Spleen (tissue), 11 donors: ENCODE data around the gene ITPK1. TPM values are rescaled to one million over a fixed set of nuclear protein-coding genes. Genes with fewer than 3 reads are reported as not detected.

ENCODE experiments used
- DNase-seq: peaks from one replicate; pipeline ENCODE4 v3.0.0-alpha.2; 2020
- H3K27ac ChIP-seq, 8 donors: fragments of 200-600 bp; sonication (generic) in 7 of 8; 1 replicate in 4 of 8; 2 replicates in 4 of 8; pipeline versions ENCODE4 v1.5.0 to v1.8.0; 2016 to 2021; ENCODE audit warnings: inconsistent platforms in 4 of 8, mild to moderate bottlenecking in 4 of 8, moderate library complexity in 1 of 8
- H3K27me3 ChIP-seq, 7 donors: fragments of 200-600 bp; sonication (generic) in 6 of 7; replicated peaks in 1 of 7; 1 replicate in 4 of 7; 2 replicates in 3 of 7; pipeline versions ENCODE4 v1.5.0 to v1.8.0; 2016 to 2021; ENCODE audit warnings: inconsistent platforms in 3 of 7, mild to moderate bottlenecking in 1 of 7
- H3K36me3 ChIP-seq, 6 donors: fragments of 200-600 bp; sonication (generic) in 5 of 6; 1 replicate in 4 of 6; 2 replicates in 2 of 6; pipeline versions ENCODE4 v1.5.0 to v1.8.0; 2016 to 2021; ENCODE audit warnings: inconsistent platforms in 2 of 6
- H3K4me1 ChIP-seq, 6 donors: fragments of 200-600 bp; sonication (generic) in 5 of 6; 1 replicate in 3 of 6; 2 replicates in 3 of 6; pipeline versions ENCODE4 v1.5.0 to v1.8.0; 2016 to 2021; ENCODE audit warnings: inconsistent platforms in 3 of 6
- H3K4me3 ChIP-seq, 8 donors: fragments of 200-600 bp; sonication (generic) in 7 of 8; 1 replicate in 4 of 8; 2 replicates in 4 of 8; pipeline versions ENCODE4 v1.5.0 to v1.8.0; 2016 to 2021; ENCODE audit warnings: inconsistent platforms in 4 of 8, mild to moderate bottlenecking in 4 of 8, moderate library complexity in 2 of 8
- H3K9me3 ChIP-seq, 8 donors: fragments of 200-600 bp; sonication (generic) in 7 of 8; 1 replicate in 4 of 8; 2 replicates in 4 of 8; pipeline versions ENCODE4 v1.5.0 to v1.8.0; 2016 to 2021; ENCODE audit warnings: inconsistent platforms in 4 of 8
- POLR2A ChIP-seq, 3 donors: fragments of 450-650 bp; IDR thresholded peaks; one replicate each; pipeline ENCODE4 v1.5.1; 2017; ENCODE audit warnings: antibody characterized with exemption in 3 of 3, mild to moderate bottlenecking in 1 of 3
- POLR2AphosphoS5 ChIP-seq, 3 donors: sonication (generic); formaldehyde crosslinking; IDR thresholded peaks; one replicate each; pipeline ENCODE4 v1.5.1; 2017; ENCODE audit warnings: antibody characterized with exemption in 3 of 3
- WGBS, 5 donors: extraction: QIAGEN DNeasy Blood & Tissue Kit in 3 of 5; methylation state at CpG; one replicate each; pipeline versions ENCODE4 v1.1.5 to v1.1.7; 2013 to 2018; 5-methylcytosine and 5-hydroxymethylcytosine counted together
- intact Hi-C: fragments of 100-400 bp; cut with DNase I; formaldehyde crosslinking; loops from one replicate; pipeline ENCODE4 v1.15.0; 2023; ENCODE audit warnings: low total_unique reads
- polyA plus RNA-seq, 3 donors: library from polyadenylated mRNA; stranded (reverse); fragments of 200-250 nt; gene quantifications; one replicate each; pipeline ENCODE4 v1.2.1, GENCODE V29; 2013
- total RNA-seq, 7 donors: library from RNA; depleted of rRNA in 3 of 7; stranded (reverse); fragments of >200 nt in 3 of 7; fragmentation: NEBNext Ultra II Directional in 4 of 7; extraction: Animal tissue kit (Norgen Biotek cat#: 25700) in 4 of 7; gene quantifications; one replicate each; pipeline versions ENCODE4 v1.1.0 to v1.2.1, GENCODE V29; 2016 to 2021
- TF ChIP-seq, protein P1 (sequence below), 11 experiments: fragments of 200-600 bp in 7 of 11; fragments of 450-650 bp in 4 of 11; sonication (generic) in 4 of 11; IDR thresholded peaks in 8 of 11; conservative IDR thresholded peaks in 3 of 11; 1 replicate in 7 of 11; 2 replicates in 4 of 11; pipeline versions ENCODE4 v1.4.0 to v1.8.0; 2016 to 2021; ENCODE audit warnings: antibody characterized with exemption in 11 of 11, inconsistent platforms in 4 of 11, mild to moderate bottlenecking in 1 of 11
- donor health status: healthy with polysubstance abuse.
- donor health status: DM: no; HTN: no; CAD: no; lungs with moderate emphysema.
- donor health status: DM: no; HTN: no; CAD: no.
- donor health status: Bipolar disorder and iron deficiency.
- donor health status: healthy.
- donor health status: DM: no; HTN: no; CAD: no.
- donor health status: DM: yes; HTN: yes; CAD: no.

ITPK1 gene
- total and polyA plus RNA-seq, 10 donors, result 22.9 to 123 (median 68.0) TPM

DNA sequence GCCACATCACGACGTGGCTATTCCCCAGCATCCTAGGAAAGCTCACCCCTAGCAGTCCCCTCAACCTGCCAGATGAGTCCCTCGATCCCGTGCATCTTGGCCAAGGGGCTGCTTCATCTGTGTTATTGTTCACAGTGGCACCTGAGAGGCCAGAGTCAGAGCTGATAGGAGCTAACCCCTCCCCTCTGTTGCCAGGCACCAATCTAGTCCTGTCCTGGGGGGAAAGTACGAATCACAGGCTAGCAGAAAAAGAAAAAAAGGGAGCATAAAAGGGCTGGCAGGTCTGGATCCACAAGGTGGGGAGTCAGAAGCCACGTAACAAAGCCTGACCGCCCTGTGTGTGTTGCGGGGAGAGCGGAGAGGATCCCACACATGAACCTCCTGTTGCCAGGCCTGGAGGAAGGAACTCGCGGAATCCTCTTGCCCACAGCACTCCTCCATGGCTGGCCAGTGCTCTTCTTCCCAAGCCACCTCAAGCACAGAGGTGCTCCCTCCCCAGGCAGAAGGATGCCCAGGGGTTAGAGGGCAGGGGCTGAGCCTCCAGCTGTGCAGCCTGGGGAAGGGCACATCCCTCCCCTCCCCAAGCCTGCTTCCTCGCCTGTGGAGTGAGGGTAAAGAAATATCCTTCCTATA lies 91.8 kb downstream of the ITPK1 start:
- Histone ChIP-seq H3K27me3 (no peaks in the 10 kb centered on the region), H3K4me3 (no peak overlapping the region), H3K36me3 (peaks cover 0 to 20% (median 0%) of the 10 kb centered on the region in 6 donors), H3K9me3 (no peaks in the 10 kb centered on the region), H3K4me1 (peaks cover 0 to 21% (median 3%) of the 10 kb centered on the region in 6 donors), H3K27ac (no peak overlapping the region)
- DNase-seq, result no peak
- 85 to 93% (median 90%) methylated on average over 12 of the region's 12 CpGs for WGBS, 5 donors
- intact Hi-C loops, result no loop called here
- TF ChIP-seq, protein P1, sequence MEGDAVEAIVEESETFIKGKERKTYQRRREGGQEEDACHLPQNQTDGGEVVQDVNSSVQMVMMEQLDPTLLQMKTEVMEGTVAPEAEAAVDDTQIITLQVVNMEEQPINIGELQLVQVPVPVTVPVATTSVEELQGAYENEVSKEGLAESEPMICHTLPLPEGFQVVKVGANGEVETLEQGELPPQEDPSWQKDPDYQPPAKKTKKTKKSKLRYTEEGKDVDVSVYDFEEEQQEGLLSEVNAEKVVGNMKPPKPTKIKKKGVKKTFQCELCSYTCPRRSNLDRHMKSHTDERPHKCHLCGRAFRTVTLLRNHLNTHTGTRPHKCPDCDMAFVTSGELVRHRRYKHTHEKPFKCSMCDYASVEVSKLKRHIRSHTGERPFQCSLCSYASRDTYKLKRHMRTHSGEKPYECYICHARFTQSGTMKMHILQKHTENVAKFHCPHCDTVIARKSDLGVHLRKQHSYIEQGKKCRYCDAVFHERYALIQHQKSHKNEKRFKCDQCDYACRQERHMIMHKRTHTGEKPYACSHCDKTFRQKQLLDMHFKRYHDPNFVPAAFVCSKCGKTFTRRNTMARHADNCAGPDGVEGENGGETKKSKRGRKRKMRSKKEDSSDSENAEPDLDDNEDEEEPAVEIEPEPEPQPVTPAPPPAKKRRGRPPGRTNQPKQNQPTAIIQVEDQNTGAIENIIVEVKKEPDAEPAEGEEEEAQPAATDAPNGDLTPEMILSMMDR (IDR thresholded peaks at IDR 0.05 in 8 of 11, conservative IDR thresholded peaks at IDR 0.05 in 3 of 11), result no peak
- TF ChIP-seq POLR2AphosphoS5 (IDR thresholded peaks at IDR 0.05) (no peak), POLR2A (IDR thresholded peaks at IDR 0.05) (no peak)

DNA sequence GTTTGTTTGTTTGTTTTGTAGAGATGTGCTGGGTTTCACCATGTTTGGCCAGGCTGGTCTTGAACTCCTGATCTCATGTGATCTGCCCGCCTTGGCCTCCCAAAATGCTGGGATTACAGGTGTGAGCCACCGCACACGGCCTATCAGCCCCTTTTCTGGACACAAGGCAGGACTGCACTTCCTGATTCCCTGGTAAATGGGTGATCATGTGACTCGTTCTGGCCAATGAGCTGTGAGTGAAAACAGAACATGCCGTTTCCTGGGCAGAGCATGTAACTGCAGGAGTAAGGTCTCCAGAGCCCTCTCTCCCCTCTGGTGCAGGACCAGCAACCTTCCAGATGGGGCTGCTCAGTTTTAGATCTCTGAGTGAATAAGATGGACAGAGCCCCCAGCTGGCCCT lies 92.7 kb downstream of the ITPK1 start:
- 86 to 89% (median 88%) methylated on average over 4 to 5 of the region's 5 CpGs for WGBS, 5 donors
- Histone ChIP-seq H3K36me3 (peaks cover 0 to 16% (median 0%) of the 10 kb centered on the region in 6 donors), H3K9me3 (no peaks in the 10 kb centered on the region), H3K27ac (no peak overlapping the region), H3K4me3 (no peak overlapping the region), H3K4me1 (peaks cover 0 to 26% (median 7%) of the 10 kb centered on the region in 6 donors), H3K27me3 (no peaks in the 10 kb centered on the region)
- DNase-seq, result no peak
- intact Hi-C loops, result no loop called here
- no peak for TF ChIP-seq POLR2A (IDR thresholded peaks at IDR 0.05)
- TF ChIP-seq POLR2AphosphoS5 (IDR thresholded peaks at IDR 0.05), result no peak
- TF ChIP-seq, protein P1 (IDR thresholded peaks at IDR 0.05 in 8 of 11, conservative IDR thresholded peaks at IDR 0.05 in 3 of 11), result no peak

DNA sequence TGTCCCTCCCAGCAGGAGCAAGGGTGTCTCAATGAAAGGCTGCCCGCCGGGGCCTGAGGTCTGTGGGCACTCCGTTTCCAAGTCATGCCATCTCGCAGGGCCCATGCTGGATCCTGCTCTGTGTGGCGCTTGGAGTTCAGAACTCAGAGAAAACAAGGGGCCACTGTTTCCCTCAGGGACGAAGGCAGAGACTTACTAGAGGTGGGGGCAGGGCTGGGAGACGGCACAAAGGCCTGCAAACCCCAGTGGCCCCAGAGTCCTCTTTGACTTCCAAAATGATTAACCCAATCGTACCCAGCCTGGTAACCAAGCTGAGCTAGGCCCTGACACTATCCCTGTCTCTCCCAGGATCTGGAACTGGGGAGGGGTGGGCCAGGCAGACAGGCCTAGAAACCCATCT lies 95.8 kb downstream of the ITPK1 start:
- no peak overlapping the region for H3K27ac ChIP-seq
- TF ChIP-seq POLR2A (IDR thresholded peaks at IDR 0.05), result no peak
- TF ChIP-seq, protein P1 (IDR thresholded peaks at IDR 0.05 in 8 of 11, conservative IDR thresholded peaks at IDR 0.05 in 3 of 11), result no peak
- TF ChIP-seq POLR2AphosphoS5 (IDR thresholded peaks at IDR 0.05), result no peak
- 87 to 91% (median 90%) methylated on average over 8 of the region's 8 CpGs for WGBS, 5 donors
- intact Hi-C loops, result no loop called here
- no peaks in the 10 kb centered on the region for H3K27me3 ChIP-seq
- no peak overlapping the region for H3K4me3 ChIP-seq
- no peak for DNase-seq
- no peaks in the 10 kb centered on the region for H3K9me3 ChIP-seq
- H3K36me3 ChIP-seq, result peaks cover 0 to 30% (median 13%) of the 10 kb centered on the region in 6 donors
- peaks cover 0 to 56% (median 21%) of the 10 kb centered on the region in 6 donors for H3K4me1 ChIP-seq

DNA sequence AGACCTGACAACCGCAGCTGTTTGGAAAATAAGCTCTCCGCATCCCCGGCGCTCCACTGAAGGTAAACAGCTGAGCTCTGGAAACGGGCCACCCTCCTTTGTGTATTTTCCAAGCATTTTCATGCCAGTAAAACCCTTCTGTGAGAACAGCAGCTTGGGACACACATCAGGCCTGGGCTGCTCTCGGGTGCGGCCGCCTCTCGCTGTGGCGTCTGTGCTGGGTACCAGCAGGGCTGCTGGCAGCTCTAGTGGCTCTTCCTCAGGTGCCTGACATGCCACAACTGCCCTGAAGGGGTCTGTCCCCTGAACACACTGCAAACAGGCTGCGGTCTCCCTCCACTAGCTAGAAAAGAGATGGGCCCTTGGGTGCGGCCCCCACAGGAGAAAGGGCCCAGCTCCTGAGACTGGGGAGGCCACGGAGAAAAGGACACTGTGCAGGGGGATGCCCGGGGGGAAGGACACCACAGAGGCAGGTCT lies 96.3 kb downstream of the ITPK1 start:
- Histone ChIP-seq H3K36me3 (peaks cover 0 to 30% (median 14%) of the 10 kb centered on the region in 6 donors), H3K4me3 (no peak overlapping the region), H3K27ac (no peak overlapping the region), H3K27me3 (no peaks in the 10 kb centered on the region), H3K9me3 (no peaks in the 10 kb centered on the region), H3K4me1 (peaks cover 0 to 62% (median 26%) of the 10 kb centered on the region in 6 donors)
- intact Hi-C loops, result no loop called here
- DNase-seq, result no peak
- TF ChIP-seq, protein P1 (IDR thresholded peaks at IDR 0.05 in 8 of 11, conservative IDR thresholded peaks at IDR 0.05 in 3 of 11), result no peak
- no peak for TF ChIP-seq POLR2AphosphoS5 (IDR thresholded peaks at IDR 0.05)
- no peak for TF ChIP-seq POLR2A (IDR thresholded peaks at IDR 0.05)
- WGBS, 5 donors, result 88 to 96% (median 93%) methylated on average over 12 to 14 of the region's 14 CpGs
